Measurements from ENCODE around the gene CTXN1.
"Not testable (repeated sequence)": the region's sequence is repeated elsewhere in the genome, so short reads cannot be mapped to it uniquely, and the experiment has no call there.

Gene CTXN1

DNA sequence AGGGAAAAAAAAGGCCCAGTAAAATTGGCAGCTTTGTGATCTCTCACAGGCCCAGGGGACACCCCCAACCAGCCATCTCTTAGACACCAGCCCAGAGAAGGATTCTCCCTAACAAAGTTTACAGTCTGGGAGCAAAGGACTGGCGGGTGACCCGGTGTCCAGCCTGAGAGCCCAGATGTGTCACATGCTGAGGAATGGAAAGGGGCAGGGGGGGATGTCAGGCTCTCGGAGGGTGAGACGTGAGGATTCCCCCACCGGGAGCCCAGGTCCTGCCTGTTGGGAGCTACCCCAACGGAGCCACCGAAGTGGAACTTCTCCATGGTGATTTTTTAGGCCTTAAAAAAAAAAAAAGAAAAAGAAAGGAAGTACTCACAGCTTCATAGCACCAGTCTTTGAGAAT, 4.8 kb upstream of the CTXN1 start:
- DNase-seq (ENCODE audit: low spot score): no peak
- TF ChIP-seq, protein P1, sequence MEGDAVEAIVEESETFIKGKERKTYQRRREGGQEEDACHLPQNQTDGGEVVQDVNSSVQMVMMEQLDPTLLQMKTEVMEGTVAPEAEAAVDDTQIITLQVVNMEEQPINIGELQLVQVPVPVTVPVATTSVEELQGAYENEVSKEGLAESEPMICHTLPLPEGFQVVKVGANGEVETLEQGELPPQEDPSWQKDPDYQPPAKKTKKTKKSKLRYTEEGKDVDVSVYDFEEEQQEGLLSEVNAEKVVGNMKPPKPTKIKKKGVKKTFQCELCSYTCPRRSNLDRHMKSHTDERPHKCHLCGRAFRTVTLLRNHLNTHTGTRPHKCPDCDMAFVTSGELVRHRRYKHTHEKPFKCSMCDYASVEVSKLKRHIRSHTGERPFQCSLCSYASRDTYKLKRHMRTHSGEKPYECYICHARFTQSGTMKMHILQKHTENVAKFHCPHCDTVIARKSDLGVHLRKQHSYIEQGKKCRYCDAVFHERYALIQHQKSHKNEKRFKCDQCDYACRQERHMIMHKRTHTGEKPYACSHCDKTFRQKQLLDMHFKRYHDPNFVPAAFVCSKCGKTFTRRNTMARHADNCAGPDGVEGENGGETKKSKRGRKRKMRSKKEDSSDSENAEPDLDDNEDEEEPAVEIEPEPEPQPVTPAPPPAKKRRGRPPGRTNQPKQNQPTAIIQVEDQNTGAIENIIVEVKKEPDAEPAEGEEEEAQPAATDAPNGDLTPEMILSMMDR (IDR thresholded peaks at IDR 0.05; ENCODE audit: borderline replicate concordance, control extremely low read depth, extremely low read depth, insufficient read depth, missing control alignments): no peak
- in situ Hi-C loops (cut with MboI; ENCODE audit: low sequenced_read_pairs, unreplicated experiment): no loop called here

DNA sequence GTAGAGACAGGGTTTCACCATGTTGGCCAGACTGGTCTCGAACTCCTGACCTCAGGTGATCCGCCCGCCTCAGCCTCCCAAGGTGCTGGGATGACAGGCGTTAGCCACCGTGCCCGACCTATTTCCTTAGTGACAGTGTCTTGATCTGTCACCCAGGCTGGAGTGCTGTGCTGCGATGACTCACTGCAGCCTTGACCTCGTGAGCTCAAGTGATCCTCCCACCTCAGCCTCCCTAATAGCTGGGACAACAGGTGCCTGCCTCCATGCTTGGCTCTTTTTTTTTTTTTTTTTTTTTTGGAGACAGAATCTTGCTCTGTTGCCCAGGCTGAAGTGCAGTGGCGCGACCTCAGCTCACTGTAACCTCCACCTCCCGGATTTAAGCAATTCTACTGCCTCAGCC, 4.1 kb upstream of the CTXN1 start:
- in situ Hi-C loops (cut with MboI; ENCODE audit: low sequenced_read_pairs, unreplicated experiment); DNase-seq (ENCODE audit: low spot score): not testable (repeated sequence)

DNA sequence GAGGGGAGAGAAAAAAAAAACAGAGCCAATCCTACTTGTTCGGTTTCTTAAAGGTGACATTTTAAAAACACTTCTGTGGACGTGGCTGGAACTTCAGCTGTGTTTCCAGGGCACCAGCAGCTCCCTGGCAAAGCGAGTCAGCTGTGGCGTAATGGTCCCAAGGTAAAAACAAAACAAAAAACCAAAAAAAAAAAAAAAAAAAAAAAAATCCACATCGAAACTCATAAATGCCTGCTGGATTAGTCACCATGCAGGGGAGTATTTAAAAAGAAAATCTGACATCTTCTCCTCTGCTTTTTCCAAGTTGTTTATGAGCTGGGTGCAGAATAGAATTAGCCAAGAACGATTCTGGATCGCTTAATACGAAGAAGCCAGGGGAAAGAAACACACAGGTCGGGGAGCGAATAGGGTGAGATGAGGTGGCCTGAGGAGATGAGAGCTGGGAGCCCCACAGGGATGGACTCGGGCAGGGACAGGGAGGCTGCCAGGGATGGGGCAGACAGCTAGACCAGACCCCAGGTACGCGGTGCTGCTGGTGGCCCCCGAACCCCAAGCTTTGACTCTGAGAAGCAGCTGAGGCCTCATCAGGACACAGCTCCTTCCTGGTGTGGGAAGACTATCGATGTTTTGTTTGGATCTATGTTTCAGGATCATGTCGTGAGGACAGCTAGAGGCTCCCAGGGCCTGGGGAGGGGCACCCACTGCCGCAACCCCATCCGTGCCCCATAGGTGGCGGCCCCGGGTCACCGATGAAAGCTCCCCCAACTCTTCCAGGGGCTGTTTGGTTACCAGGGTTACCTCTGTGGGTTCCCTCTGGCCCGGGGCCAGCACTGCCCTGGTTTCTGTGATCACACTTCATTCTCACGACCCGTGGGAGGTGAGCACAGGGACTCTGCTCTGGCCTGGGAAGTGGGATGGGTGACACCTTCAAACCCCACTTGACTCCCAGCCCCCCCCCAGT, 3.1 kb upstream of the CTXN1 start:
- DNase-seq (ENCODE audit: low spot score): peak; percentile 83
- TF ChIP-seq, protein P1 (IDR thresholded peaks at IDR 0.05; ENCODE audit: borderline replicate concordance, control extremely low read depth, extremely low read depth, insufficient read depth, missing control alignments): peak; percentile 51
- in situ Hi-C loops (cut with MboI; ENCODE audit: low sequenced_read_pairs, unreplicated experiment): no loop called here

DNA sequence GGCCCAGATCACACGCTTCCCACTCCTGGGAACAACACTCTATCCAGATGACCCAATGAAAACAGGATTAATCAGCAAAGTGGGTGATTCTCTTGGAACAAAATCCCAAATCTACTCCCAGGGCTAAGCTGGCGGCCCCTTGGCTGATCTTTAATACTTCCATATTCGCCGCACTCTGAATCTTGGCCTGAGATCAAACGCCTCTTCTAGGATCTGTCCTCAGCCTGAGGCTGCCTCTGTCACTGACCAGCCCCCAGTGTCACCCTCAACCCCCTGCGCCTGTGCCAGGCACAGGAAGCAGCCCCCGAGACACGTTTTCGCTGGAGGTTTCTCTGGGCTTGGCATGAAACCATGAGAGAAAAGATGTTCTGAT, 2.4 kb upstream of the CTXN1 start:
- in situ Hi-C loops (cut with MboI; ENCODE audit: low sequenced_read_pairs, unreplicated experiment): no loop called here
- TF ChIP-seq, protein P1 (IDR thresholded peaks at IDR 0.05; ENCODE audit: borderline replicate concordance, control extremely low read depth, extremely low read depth, insufficient read depth, missing control alignments): no peak
- DNase-seq (ENCODE audit: low spot score): no peak

DNA sequence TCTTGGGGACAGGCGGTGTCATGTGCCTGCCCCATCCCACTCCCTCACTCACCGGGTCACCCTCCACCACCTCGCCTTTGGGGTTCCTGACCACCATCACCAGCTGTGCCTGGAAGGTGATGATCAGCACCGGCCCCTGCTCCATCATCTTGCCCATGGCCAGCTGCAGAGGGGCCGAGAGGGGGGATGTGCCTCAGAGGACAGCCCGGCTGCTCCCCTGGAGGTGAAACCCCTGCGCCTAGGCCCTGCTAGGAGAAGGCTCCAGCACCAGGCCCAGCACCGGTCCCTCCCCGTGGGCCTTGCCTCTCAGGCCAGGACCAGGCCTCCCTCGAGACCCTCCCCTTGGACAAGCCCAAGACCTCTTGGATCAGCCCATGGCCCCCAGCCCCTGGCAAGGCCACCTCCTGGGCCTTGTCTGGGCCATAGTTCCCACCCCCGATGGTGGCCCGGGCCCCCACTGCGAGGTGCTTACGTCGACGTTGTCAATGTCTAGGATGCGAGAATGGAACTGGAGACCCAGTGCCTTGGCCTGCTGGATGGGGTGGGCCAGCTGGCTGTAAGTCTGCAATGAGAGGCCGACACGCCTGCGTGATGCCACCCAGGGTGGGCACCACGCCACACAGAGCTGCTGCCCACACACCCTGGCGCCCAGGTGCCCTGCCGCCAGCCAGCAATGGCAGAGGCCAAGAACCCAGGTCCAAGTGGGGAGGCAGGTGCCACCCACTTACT, 1.8 kb upstream of the CTXN1 start:
- in situ Hi-C loops (cut with MboI; ENCODE audit: low sequenced_read_pairs, unreplicated experiment): no loop called here
- TF ChIP-seq, protein P1 (IDR thresholded peaks at IDR 0.05; ENCODE audit: borderline replicate concordance, control extremely low read depth, extremely low read depth, insufficient read depth, missing control alignments): no peak
- DNase-seq (ENCODE audit: low spot score): no peak

DNA sequence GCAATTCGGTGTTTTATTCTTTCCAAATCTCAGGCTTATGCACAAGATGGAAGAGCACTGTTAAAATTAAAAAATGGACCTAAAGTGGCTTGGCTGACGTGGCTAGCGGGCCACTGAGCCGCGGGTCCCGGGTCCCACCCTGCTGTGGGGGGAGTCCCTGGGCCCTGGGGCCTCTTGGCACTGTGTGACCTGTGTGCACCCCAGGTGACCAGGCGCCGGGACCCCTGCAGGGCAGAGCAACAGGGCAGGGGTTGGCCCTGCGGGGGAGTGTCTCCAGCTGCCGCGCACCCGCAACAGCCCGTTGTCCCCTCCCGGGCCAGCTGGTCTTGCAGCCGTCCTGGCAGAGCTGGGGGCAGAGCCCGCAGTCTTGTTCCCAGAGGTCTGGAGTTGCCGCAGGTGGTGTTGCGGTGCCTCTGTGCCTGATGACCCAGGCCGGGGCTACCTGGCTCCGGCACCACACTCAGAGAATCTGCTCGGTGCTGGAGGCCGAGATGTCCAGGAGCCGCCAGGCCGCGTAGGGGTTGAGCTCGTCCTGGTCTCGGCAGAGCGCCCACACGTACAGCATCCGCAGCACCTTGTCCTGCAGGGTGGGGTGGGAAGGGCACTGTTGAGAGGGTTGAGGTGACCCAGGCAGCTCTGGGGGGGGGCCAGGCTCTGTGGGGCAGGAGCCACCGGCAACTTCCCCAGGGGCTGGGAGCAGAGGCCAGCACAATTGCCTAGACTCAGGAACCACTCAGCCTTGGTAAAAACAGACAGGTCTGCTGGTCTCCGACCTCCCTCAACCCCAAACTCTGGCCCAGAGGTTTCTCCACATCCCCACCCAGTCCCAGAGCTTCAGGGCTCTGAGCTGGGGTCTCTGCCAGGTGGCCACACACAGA, 1.0 kb upstream of the CTXN1 start:
- in situ Hi-C loops (cut with MboI; ENCODE audit: low sequenced_read_pairs, unreplicated experiment): no loop called here
- TF ChIP-seq, protein P1 (IDR thresholded peaks at IDR 0.05; ENCODE audit: borderline replicate concordance, control extremely low read depth, extremely low read depth, insufficient read depth, missing control alignments): no peak
- DNase-seq (ENCODE audit: low spot score): no peak

Data from GM13976 (cell line).